ENCODE data around the gene CELSR1.

Gene CELSR1

GRCh38 chr22:46360097-46360496, 177.3 kb downstream of the CELSR1 start:
- DNase-seq, result no peak

GRCh38 chr22:46359362-46359761, 178.1 kb downstream of the CELSR1 start:
- no peak for DNase-seq

GRCh38 chr22:46358766-46359165, 178.7 kb downstream of the CELSR1 start:
- no peak for DNase-seq

- DNase-seq, result no peak
Measured at GRCh38 chr22:46357711-46358520, 179.5 kb downstream of the CELSR1 start.

- no peak for DNase-seq
Measured at GRCh38 chr22:46356496-46357480, 180.6 kb downstream of the CELSR1 start.

GRCh38 chr22:46355996-46356471, 181.4 kb downstream of the CELSR1 start:
- DNase-seq, result no peak

GRCh38 chr22:46355369-46355995, 181.9 kb downstream of the CELSR1 start:
- DNase-seq, result peak in 1 of 2 donors; percentile 20

GRCh38 chr22:46354993-46355305, 182.5 kb downstream of the CELSR1 start:
- DNase-seq, result no peak

GRCh38 chr22:46354176-46354992, 183.0 kb downstream of the CELSR1 start:
- DNase-seq, result no peak

GRCh38 chr22:46353483-46354105, 183.8 kb downstream of the CELSR1 start:
- no peak for DNase-seq

- DNase-seq, result no peak
Measured at GRCh38 chr22:46352691-46353386, 184.6 kb downstream of the CELSR1 start.

- DNase-seq, result no peak
Measured at GRCh38 chr22:46352276-46352675, 185.1 kb downstream of the CELSR1 start.

GRCh38 chr22:46351767-46352166, 185.7 kb downstream of the CELSR1 start:
- no peak for DNase-seq

GRCh38 chr22:46351131-46351735, 186.2 kb downstream of the CELSR1 start:
- no peak for DNase-seq

- no peak for DNase-seq
Measured at GRCh38 chr22:46350646-46351045, 186.8 kb downstream of the CELSR1 start.

- DNase-seq, result no peak
Measured at GRCh38 chr22:46350121-46350520, 187.3 kb downstream of the CELSR1 start.

- DNase-seq, result no peak
Measured at GRCh38 chr22:46349681-46350080, 187.7 kb downstream of the CELSR1 start.

- no peak for DNase-seq
Measured at GRCh38 chr22:46349238-46349637, 188.2 kb downstream of the CELSR1 start.

GRCh38 chr22:46348099-46348695, 189.2 kb downstream of the CELSR1 start:
- DNase-seq, result no peak

- no peak for DNase-seq
Measured at GRCh38 chr22:46347646-46348045, 189.8 kb downstream of the CELSR1 start.
